LHCN-M2 (cell line): Measurements from ENCODE around the gene ANGPTL4. TPM values are rescaled to one million over a fixed set of nuclear protein-coding genes. Genes with fewer than 3 reads are reported as not detected.
A peak's percentile ranks its signal among the peaks of the same experiment; 100 is the strongest.
"Not testable (repeated sequence)": the region's sequence is repeated elsewhere in the genome, so short reads cannot be mapped to it uniquely, and the experiment has no call there.

Experiments
- DNase-seq: peaks from one replicate; pipeline ENCODE4 v3.0.0-alpha.2; 2012; ENCODE audit warnings: low read depth
- total RNA-seq: library from RNA; depleted of rRNA; stranded (reverse); fragments of >200 nt; gene quantifications from 2 replicates; pipeline ENCODE4 v1.2.3, GENCODE V29; 2014

ANGPTL4 gene
- total RNA-seq, 1 experiment from 2014 or later = 48.7 TPM

GRCh38 chr19:8388612-8388958, 24.6 kb downstream of the ANGPTL4 start:
- DNase-seq = no peak

GRCh38 chr19:8389891-8390616, 26.1 kb downstream of the ANGPTL4 start, which contains the start of gene RAB11B:
Gene RAB11B, plus strand, starts transcription at chr19:8390360. Its CDS starts 57 bp downstream, at chr19:8390417.
- DNase-seq = peak; percentile 100

GRCh38 chr19:8390617-8390981, 26.6 kb downstream of the ANGPTL4 start:
- DNase-seq = peak; percentile 85

- DNase-seq = no peak
Measured at GRCh38 chr19:8391198-8392016, 27.5 kb downstream of the ANGPTL4 start.

GRCh38 chr19:8392017-8392591, 28.1 kb downstream of the ANGPTL4 start:
- DNase-seq = peak; percentile 40

GRCh38 chr19:8393192-8393870, 29.4 kb downstream of the ANGPTL4 start:
- DNase-seq = no peak

- DNase-seq = no peak
Measured at GRCh38 chr19:8393871-8394250, 29.9 kb downstream of the ANGPTL4 start.

- DNase-seq = no peak
Measured at GRCh38 chr19:8395621-8396082, 31.7 kb downstream of the ANGPTL4 start.

GRCh38 chr19:8396185-8396562, 32.2 kb downstream of the ANGPTL4 start:
- no peak for DNase-seq

- DNase-seq = peak; percentile 48
Measured at GRCh38 chr19:8396563-8397203, 32.7 kb downstream of the ANGPTL4 start.

GRCh38 chr19:8397271-8397670, 33.3 kb downstream of the ANGPTL4 start:
- no peak for DNase-seq

GRCh38 chr19:8397746-8398310, 33.9 kb downstream of the ANGPTL4 start:
- DNase-seq = no peak

- DNase-seq = no peak
Measured at GRCh38 chr19:8398311-8398771, 34.4 kb downstream of the ANGPTL4 start.

- DNase-seq = no peak
Measured at GRCh38 chr19:8399681-8400188, 35.8 kb downstream of the ANGPTL4 start.

- DNase-seq = no peak
Measured at GRCh38 chr19:8401981-8402411, 38.0 kb downstream of the ANGPTL4 start.

- no peak for DNase-seq
Measured at GRCh38 chr19:8403098-8403819, 39.3 kb downstream of the ANGPTL4 start.

GRCh38 chr19:8403820-8404109, 39.8 kb downstream of the ANGPTL4 start:
- no peak for DNase-seq

- DNase-seq = no peak
Measured at GRCh38 chr19:8404391-8405151, 40.6 kb downstream of the ANGPTL4 start.

GRCh38 chr19:8410718-8411117, 46.8 kb downstream of the ANGPTL4 start:
- not testable (repeated sequence) for DNase-seq
